Chondrocyte (in vitro differentiated cells): ENCODE results near the gene SEC24D. TPM values are rescaled to one million over a fixed set of nuclear protein-coding genes. Genes with fewer than 3 reads are reported as not detected.

Experiments
- DNase-seq: peaks from one replicate; pipeline ENCODE4 v3.0.0; 2021; ENCODE audit warnings: mixed read lengths, low spot score
- H3K27ac Mint-ChIP-seq: one replicate; pipeline ENCODE4 v1.8.0; 2021; ENCODE audit warnings: mild to moderate bottlenecking, moderate library complexity, mixed read lengths; ENCODE audit not compliant: unreplicated experiment
- H3K27me3 Mint-ChIP-seq: 2 replicates; pipeline ENCODE4 v1.8.0; 2021; ENCODE audit warnings: low read depth, mixed read lengths
- H3K36me3 Mint-ChIP-seq: 2 replicates; pipeline ENCODE4 v1.8.0; 2021; ENCODE audit warnings: low read depth, mixed read lengths
- H3K4me1 Mint-ChIP-seq: 2 replicates; pipeline ENCODE4 v1.8.0; 2021; ENCODE audit warnings: low read depth, mild to moderate bottlenecking, mixed read lengths
- H3K4me3 Mint-ChIP-seq: one replicate; pipeline ENCODE4 v1.8.0; 2021; ENCODE audit warnings: mild to moderate bottlenecking, moderate library complexity, mixed read lengths; ENCODE audit not compliant: unreplicated experiment
- H3K9me3 Mint-ChIP-seq: 2 replicates; pipeline ENCODE4 v1.8.0; 2021; ENCODE audit warnings: low read depth, mixed read lengths
- total RNA-seq: library from RNA; stranded (reverse); gene quantifications from 3 replicates; pipeline ENCODE4 v1.2.1, GENCODE V29; 2021
- TF ChIP-seq, protein P1 (sequence below): fragments of 200-600 bp; sonication (generic); IDR thresholded peaks from 2 replicates; pipeline ENCODE4 v1.5.0; 2021; ENCODE audit warnings: antibody characterized with exemption, mild to moderate bottlenecking, moderate library complexity

Gene SEC24D
- total RNA-seq, 1 donor from 2014 or later = 204 TPM

DNA sequence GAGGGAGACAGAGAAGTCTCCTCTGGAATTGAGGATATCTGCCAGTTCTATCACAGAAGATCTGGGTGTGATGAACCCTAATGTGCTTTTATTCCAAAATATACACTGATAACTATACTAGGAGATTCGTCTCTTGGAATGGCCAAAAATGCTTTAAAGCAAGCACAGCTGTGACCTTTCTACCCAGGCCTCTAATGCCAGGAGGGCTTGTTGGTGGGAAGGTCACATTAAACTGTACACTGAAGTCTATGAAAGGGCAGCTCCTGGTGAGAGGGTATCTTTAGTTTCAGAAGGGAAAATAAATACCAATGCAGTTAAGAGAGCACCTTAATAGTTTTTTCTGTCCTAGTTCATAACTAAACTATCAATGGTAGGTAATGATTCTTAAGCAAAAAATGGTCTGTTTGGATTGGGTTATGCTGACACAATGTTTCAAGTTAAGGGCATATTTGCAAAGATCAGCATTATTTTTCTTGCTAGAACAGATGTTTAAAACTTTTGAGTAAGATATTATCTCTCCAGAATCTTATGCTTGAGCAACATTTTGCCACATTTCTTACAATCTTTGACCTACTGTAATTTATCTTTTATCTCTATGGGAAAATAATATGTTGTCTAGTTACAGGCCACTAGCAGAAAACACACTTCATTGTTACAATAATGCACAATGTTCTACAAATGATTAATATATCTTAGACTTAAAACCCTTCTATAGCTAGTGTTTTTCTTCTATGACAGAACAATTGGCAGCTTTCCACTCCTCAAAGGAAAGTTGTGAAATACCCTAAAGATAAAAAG is 59.6 kb downstream of the SEC24D start:
- peak overlapping the region; percentile 77 for H3K27ac Mint-ChIP-seq
- H3K4me3 Mint-ChIP-seq = no peak overlapping the region
- H3K27me3 Mint-ChIP-seq = no peaks in the 10 kb centered on the region
- peaks cover 14% of the 10 kb centered on the region for H3K9me3 Mint-ChIP-seq
- DNase-seq = no peak
- peaks cover 19% of the 10 kb centered on the region for H3K36me3 Mint-ChIP-seq
- TF ChIP-seq, protein P1, sequence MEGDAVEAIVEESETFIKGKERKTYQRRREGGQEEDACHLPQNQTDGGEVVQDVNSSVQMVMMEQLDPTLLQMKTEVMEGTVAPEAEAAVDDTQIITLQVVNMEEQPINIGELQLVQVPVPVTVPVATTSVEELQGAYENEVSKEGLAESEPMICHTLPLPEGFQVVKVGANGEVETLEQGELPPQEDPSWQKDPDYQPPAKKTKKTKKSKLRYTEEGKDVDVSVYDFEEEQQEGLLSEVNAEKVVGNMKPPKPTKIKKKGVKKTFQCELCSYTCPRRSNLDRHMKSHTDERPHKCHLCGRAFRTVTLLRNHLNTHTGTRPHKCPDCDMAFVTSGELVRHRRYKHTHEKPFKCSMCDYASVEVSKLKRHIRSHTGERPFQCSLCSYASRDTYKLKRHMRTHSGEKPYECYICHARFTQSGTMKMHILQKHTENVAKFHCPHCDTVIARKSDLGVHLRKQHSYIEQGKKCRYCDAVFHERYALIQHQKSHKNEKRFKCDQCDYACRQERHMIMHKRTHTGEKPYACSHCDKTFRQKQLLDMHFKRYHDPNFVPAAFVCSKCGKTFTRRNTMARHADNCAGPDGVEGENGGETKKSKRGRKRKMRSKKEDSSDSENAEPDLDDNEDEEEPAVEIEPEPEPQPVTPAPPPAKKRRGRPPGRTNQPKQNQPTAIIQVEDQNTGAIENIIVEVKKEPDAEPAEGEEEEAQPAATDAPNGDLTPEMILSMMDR = no peak
- H3K4me1 Mint-ChIP-seq = peaks cover 49% of the 10 kb centered on the region

DNA sequence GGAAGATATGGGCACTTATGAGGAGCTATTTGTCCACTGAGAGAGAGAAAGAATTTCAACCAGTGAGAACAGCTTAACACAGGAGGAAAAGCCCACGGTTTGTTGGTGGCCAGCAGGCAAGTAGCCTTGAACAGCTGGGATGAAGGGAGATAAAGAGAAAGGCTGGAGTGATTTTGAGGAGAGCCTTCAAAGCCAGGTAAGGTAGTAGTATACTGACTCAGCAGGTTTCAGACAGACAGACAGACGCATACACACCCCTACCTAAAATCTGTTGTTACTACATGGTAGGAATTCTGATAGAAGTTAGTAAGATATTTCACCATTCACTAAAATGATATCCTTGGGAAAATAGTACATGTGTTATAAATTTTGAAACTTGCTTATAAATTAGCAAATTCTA is 60.5 kb downstream of the SEC24D start:
- TF ChIP-seq, protein P1 = no peak
- no peak for DNase-seq
- H3K27me3 Mint-ChIP-seq = no peaks in the 10 kb centered on the region
- H3K36me3 Mint-ChIP-seq = peaks cover 15% of the 10 kb centered on the region
- H3K4me1 Mint-ChIP-seq = peaks cover 55% of the 10 kb centered on the region
- peaks cover 14% of the 10 kb centered on the region for H3K9me3 Mint-ChIP-seq
- no peak overlapping the region for H3K4me3 Mint-ChIP-seq
- H3K27ac Mint-ChIP-seq = peak overlapping the region; percentile 73

DNA sequence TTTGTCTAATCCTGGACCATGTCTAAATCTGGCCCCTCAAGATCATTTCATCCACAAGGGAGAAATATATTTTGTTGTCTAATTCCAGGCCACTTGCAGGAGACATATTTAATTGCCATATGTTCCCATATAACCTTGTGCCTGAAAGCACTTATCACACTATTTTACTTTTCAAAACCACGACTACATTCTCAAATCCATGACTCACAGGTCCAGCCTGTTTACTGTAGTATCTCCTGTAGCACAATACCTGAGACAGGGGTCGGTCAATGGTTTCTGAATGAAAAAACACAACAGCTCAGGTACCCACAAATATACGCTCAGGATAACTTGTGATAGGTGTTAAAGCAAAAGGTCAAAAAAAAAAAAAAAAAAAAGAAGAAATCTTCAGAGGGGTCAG is 60.9 kb downstream of the SEC24D start:
- peaks cover 60% of the 10 kb centered on the region for H3K4me1 Mint-ChIP-seq
- TF ChIP-seq, protein P1 = no peak
- no peaks in the 10 kb centered on the region for H3K27me3 Mint-ChIP-seq
- H3K4me3 Mint-ChIP-seq = no peak overlapping the region
- peaks cover 12% of the 10 kb centered on the region for H3K36me3 Mint-ChIP-seq
- H3K9me3 Mint-ChIP-seq = peaks cover 10% of the 10 kb centered on the region
- H3K27ac Mint-ChIP-seq = peak overlapping the region; percentile 73
- DNase-seq = no peak

DNA sequence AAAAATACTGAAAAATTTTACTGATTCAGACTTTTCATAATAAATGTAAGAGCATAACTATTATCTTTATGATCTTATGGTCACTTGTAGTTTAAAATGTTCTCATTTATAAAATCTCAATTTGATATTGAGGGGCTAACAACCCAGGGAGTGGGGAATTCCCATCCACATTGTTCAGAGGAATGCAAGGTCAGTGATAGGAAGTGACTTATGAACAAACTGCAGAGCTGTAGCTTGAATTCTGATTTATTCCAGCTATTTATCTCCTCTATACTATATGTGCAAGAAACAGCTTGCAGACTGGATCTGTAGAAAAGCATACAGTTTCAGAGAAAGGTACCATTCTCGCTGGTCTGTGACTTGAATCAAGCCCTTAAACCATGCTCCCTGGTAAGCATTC is 61.6 kb downstream of the SEC24D start:
- H3K27ac Mint-ChIP-seq = peak overlapping the region; percentile 73
- peaks cover 12% of the 10 kb centered on the region for H3K36me3 Mint-ChIP-seq
- H3K4me3 Mint-ChIP-seq = no peak overlapping the region
- TF ChIP-seq, protein P1 = no peak
- no peak for DNase-seq
- peaks cover 66% of the 10 kb centered on the region for H3K4me1 Mint-ChIP-seq
- H3K9me3 Mint-ChIP-seq = peaks cover 5% of the 10 kb centered on the region
- H3K27me3 Mint-ChIP-seq = no peaks in the 10 kb centered on the region

DNA sequence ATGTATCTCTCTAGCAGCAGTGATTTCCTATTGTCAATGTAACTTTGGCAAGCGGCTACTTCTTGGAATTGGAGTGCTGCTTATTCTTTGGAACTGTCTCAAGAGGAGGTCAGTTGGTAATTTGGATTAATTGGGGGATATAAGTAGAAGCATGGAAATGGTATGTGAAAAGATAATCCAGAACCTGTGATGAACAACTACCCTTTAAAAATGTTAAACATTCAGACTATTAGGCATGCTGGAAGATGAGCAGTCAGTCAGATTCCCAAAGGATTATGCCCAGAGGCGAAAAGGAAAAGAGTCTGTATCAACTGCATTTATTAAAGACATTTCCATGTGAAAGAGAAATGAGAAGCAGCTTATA is 62.5 kb downstream of the SEC24D start:
- peak overlapping the region; percentile 57 for H3K27ac Mint-ChIP-seq
- H3K4me1 Mint-ChIP-seq = peaks cover 73% of the 10 kb centered on the region
- TF ChIP-seq, protein P1 = no peak
- H3K36me3 Mint-ChIP-seq = peaks cover 9% of the 10 kb centered on the region
- peaks cover 3% of the 10 kb centered on the region for H3K9me3 Mint-ChIP-seq
- no peak overlapping the region for H3K4me3 Mint-ChIP-seq
- no peaks in the 10 kb centered on the region for H3K27me3 Mint-ChIP-seq
- DNase-seq = no peak
